Uterus (tissue), 2 donors: ENCODE results near the gene C11orf21.

Experiments used
- CTCF ChIP-seq, 4 experiments: fragments of 200-600 bp in 2 of 4; fragments of 450-650 bp in 2 of 4; sonication (generic) in 2 of 4; IDR thresholded peaks; one replicate each; pipeline ENCODE4 v1.5.1; 2016 to 2019; ENCODE audit warnings: antibody characterized with exemption in 4 of 4, mild to moderate bottlenecking in 2 of 4, moderate library complexity in 1 of 4
- POLR2A ChIP-seq, 2 donors: fragments of 450-650 bp; IDR thresholded peaks; one replicate each; pipeline ENCODE4 v1.6.1; 2016; ENCODE audit warnings: antibody characterized with exemption in 2 of 2, mild to moderate bottlenecking in 1 of 2, moderate library complexity in 1 of 2

- TF ChIP-seq CTCF (IDR thresholded peaks at IDR 0.05) (no peak), POLR2A (IDR thresholded peaks at IDR 0.05) (no peak)
Measured at GRCh38 chr11:2248762-2249161, 53.0 kb downstream of the C11orf21 start.
